HS-5 (cell line): Measurements from ENCODE around the gene OTOG.

Experiments used
- DNase-seq: peaks from one replicate; pipeline ENCODE4 v3.0.0-alpha.2; 2012; ENCODE audit warnings: low read depth

The OTOG gene

DNA sequence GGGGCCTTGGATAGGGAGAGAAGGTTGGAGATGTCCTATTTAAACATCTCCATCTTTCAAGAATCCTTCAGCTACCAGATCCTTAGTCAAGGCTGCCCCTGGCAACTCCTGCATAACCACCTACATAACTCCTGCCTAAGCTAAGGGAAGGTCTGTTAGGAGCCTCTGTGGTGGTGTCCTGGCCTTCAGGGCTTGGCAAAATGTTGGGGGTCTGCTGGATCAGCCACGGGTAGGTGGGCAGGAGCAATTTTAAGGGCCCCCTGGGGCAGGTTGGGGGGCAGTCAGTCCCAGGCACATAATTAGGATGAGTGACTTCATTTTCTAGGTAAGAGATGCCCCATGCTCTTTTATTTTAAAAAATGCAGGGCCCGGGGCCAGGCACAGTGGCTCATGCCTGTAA is 28.7 kb upstream of the OTOG start:
- DNase-seq: no peak

DNA sequence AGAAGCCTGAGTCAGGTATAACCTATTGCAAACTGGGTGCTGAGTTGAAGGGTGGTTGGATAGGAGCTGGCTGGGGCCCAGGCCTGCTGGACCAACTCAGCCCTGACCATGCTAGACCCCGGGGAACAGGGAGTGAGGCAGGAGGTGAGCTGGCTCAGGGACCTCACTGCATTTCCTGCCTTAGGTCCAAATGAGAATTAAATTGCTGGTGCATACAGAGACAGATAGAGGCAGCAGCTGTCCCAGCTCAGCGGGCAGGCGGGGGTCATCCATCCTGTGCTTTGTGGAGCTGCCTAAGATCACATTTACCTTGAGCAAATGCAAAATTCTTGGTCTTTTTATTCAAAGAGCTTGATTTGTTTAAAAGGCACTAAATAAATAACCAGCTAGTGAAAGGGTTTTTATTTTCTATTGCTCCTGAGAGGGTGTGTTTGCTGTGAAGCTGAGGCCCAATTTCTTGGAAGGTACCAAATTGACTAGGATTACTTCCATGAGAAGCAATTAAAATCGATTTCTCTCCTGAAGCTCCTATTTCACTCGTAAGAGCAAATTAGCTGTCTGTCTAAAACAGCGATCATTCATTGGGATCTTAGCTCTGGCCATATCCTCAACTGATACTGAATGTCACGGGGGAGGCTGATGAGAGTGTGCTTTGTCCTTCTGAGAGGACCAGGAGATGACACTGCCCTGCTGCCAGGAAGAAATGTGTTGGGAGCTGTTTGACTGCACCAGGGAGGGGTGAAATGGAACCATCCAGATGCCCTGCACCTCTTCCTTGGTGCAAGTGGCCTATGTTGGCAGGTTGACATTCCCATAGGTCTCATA is 27.8 kb upstream of the OTOG start:
- DNase-seq: no peak

DNA sequence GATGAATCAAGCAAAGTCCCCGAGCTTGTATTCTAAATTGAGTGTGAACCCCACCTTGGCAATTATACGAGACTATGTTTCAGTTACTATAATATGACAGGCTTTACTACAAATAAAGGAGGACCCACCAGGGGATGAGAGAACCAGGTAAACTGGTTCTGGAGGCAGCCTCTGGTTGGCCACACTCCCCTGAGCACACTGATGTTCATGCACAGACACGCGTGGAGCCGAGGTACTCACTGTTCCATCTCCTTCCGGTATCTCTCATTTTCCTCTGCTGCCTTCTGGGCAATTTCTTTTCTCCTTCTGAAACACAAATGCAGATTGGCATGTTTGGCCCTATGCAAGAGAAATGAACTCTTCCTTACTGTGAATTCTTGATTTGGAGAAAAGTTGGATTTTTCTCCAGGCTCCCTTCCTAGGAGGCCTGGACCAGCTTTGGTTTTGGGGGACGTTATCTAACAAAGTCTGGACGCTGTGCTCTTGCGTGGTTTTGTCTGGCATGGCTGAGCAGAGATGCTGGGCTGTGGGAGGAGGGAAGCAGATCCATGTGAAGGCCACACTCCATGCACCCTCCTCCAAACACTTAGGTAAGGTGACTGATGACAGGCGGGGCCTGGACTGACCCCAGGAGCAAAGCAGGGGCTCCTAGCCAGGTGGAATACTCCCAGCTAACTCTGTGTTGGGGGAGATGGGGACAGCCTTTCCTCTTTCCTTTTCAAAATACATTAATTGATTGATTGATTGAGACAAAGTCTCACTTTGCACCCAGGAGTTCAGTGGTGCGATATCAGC is 25.8 kb upstream of the OTOG start:
- no peak for DNase-seq

DNA sequence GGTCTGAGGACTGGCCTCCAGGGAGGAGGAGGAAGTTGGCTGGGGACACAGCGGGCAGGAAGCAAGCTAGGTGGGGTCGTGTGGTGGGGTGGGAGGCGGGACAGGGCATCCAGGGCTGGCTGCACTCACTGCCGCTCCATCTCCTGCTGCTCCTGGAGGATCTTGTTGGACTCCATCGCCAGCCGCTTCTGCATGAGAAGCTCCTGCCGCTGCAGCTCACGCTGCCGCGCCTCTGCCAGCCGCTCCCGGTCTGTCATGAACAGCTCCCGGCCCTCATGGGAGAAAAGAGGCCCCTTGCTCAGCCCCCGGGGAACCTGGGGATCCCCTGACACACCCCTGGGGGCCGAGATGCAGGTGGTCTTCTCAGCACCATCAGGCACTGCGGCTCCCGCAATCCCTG is 24.4 kb upstream of the OTOG start:
- no peak for DNase-seq

DNA sequence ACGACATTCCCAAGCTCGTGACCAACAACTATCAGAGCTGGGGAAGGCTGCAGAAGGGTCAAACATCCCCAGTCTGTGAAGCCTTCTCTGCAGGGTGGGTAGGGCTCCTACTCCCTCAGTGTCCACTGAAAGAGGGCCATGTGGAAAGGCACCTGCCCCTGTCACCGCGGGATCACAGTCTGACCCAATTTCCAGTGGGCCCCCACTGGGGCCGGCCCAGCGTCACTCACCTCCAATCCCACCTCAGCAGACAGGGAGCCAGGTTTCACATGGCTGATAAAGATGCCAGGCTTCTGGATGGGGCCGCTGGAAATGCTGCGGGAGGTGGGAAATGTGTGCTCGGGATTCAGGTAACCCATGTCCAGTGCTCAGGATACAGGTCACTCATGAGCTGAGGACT is 22.8 kb upstream of the OTOG start:
- DNase-seq: no peak

DNA sequence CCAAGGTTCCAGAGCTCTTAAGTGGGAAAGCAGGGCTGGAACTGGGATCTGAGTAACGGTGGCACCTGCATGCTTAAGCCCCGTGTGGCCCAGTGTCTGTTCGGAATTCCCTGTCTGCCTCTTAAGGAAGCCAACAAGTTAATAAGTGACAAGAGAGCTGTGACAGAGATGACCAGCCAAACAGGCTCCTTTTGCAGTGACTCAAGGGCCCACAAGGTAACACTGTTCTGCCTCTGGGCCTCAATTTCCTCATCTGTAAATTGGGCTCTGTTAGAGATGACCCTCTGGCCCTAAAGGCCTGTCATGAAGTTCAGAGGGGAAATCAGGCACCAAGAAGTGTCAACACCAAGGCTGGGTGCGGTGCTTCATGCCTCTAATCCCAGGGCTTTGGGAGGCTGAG is 21.5 kb upstream of the OTOG start:
- DNase-seq: no peak

DNA sequence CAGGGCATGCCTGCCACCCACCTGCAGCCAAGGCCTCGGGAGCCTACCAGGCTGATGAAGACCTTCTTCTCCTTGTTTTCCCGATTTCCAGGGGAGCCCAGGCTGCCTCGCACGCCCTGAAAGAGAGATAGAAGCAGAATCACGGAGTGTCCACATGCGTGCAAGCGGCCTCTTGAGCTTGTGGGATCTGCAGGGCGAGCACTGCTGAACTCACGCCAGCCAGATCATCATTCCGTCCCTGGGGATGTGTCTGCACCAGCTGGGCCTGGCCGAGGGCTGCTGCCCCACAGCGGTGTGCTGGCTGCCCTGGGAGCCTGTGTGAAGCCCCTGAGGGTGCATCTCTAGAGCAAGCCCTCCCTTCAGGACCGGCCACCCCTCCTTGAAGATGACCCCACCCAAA is 20.7 kb upstream of the OTOG start:
- no peak for DNase-seq

DNA sequence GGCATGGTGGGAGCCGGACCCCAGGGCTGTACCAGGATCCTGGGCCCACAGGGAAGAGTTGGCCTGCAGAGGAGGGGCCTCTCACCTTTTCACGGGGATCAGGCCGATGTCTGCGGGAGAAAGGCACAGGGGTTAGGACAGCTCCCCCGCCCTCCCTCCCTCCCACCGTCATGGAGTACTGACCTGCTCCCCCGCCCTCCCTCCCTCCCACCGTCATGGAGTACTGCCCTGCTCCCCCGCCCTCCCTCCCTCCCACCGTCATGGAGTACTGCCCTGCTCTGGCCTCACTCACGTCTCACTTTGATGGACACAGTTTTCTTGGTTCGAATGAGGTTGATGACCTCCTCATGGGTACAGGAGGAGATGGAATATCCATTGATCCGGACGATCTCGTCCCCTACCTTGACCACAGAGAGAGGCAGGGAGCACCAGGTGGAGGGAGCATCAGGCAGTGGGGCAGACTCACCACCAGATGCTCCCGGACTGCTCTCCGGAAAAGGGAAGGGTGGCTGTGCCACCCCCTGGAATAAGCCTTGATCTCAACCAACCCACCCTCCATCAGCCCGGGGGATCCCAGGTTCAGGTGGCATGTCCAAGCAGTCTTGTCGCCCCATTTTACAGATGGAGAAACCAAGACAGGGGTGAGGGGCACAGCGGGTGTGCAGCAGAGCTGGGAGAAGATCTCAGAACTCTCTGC is 20.0 kb upstream of the OTOG start:
- DNase-seq: no peak

DNA sequence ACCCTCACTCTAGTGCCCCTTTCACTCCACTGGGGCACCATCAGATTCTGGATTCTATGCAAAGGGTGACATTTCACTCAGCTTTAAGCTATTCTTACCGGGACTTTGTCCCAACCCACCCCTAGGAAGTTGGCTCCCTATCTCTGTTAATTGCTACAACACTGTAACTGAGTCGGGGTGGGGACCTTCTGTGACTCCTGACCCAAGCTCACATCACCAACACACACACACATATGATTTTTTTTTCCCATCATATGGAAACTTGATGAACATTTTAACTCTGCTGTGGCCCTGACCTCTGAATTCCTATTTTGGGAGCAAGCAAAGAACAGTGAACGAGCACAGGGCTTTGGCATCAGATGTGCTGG is 19.4 kb upstream of the OTOG start:
- no peak for DNase-seq

DNA sequence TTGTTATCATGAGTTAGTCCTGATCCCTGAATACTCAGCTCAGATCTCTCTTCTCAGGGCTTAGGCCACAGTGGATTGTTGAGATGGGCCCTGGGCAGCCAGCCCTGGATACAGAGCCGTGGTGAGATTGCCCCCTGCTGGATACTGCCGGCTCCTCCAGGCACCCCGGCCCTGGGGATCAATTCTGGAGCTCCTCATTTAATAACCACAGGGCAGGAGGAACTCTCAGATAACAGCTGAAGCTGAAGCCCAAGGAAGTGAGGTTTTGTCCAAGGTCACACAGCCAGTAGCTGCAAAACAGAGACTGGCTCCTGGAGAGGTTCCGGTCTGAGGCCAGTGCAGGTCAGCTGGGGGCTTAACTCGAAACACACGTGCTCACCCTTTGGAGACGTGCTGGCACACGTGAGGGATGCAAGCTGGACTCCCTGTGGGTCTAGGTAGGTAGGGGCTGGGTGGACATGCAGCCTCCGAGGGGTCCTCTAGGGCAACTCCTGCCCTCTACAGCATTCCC is 18.8 kb upstream of the OTOG start:
- DNase-seq: no peak

DNA sequence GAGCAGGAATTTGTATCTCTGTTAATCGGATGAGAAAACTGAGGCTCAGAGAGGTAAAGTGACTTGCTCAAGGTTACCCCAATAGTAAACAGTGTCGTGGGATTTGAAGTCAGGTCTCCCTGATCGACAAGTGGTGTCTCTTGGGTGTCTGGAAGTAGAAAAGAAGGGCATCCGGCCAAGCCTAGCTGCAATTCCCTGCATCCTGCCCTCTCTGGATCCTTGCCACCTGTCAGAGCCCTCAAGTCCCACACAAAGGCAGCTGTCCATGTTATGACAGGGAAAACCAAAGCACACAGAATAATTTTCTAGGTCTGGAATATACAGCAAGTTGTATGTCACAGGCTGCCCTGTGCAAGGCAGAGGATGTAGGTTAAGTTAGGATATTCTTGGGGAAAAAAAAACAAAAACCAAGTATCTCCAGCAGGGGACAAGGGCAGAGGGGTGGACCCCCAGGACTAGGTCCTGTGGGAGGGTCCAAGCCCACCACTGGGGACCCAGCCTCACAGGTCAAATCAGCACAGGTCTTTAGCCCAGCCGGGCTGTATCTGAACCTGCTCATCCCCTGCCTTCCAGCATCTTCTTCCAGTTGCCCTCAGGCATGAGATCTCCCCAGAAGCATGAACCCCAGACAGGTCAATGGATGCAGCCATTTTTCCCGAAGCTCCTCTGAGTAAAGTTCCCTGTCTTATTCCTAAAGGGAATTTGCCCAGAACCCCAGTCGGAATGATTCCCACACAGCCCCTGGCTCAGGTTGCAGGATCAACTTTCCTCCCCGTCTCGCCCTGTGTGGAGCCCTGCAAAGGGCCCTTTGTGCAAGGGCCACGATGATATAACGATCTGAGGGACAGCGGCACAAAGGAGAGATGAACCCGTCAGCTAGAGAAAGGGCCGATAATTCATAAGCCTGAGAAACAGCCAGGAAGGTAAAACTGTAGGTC is 17.9 kb upstream of the OTOG start:
- DNase-seq: no peak

DNA sequence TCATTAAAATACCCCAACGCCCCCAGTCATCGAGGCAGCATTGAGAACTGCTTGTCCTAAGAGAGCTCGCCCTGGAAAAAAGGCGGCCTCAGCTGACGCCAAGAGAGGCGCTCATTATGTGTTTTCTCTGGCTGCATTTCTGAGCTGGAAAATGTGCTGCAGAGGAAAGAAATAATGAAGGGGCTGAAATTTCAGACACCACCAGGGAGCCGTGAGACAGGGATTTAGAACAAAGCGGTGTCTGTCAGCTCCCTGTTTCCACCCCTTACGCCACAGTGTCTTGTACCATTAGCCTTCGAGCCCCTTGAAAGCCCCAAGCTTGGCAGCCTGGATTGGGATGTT is 17.2 kb upstream of the OTOG start:
- DNase-seq: no peak

DNA sequence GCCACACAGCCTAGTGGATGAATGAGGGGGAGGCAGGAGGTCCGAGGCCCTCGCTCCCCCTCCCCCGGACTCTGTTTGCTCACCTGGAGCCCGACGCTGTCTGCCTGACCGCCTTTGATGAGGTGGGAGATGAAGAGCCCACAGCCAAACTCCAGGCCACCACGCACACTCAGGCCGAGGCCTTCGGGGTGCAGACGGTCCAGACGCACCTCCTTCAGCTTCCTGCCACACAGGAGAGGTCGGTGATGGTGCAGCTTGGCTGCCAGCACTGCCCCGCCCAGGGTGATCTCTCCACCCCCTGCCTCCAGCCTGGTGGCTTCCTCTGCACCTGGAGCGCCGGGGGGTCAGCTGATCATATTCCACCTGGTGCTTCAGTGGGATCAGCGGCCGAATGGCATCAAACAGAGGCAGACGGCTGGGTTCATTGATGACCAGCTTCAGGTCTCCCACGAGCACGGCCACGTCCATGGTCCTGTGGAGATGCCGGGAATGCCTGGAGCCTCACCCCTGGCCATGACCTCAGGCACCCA is 15.9 kb upstream of the OTOG start:
- DNase-seq: no peak

DNA sequence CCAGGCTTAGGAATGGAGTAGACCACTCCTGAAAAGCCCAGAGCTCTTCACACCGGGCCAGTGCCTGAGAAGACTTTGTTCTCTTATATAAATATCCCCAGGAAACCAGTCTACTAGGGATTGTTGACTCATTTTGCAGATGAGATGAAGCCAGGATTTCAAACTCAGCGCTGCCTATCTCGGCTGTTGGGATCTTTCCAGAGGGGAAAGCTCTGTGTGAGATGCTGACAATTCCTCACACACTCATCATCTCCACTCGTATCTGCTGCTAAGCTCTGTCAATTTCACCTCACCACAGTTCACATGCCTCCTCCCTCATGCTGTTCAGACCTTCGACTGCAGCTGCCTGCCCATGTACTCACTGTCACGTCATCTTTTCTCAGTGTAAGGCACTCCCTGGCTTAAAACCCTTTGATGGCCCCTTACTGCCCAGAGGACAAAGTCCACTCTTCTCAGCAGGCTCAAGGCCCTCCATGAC is 15.4 kb upstream of the OTOG start:
- DNase-seq: no peak

DNA sequence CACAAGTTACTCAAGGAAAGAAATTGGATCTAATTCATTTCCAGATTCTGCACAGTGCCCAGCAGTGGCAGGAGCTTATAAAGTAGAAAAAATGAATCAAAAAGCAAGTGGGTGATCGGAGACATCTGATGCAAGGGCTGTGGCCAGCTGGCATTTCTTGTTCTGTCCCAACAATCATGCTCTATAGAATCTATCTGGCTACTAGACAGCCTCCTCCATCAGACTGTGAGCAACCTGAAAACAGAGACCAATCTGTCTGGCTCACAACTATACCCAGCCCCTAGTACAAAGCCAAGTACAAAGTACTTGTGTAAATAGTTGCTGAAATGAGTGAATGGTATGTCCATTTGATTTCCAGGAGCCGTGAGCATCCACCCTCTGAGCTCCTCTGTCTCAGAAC is 14.3 kb upstream of the OTOG start:
- DNase-seq: no peak

DNA sequence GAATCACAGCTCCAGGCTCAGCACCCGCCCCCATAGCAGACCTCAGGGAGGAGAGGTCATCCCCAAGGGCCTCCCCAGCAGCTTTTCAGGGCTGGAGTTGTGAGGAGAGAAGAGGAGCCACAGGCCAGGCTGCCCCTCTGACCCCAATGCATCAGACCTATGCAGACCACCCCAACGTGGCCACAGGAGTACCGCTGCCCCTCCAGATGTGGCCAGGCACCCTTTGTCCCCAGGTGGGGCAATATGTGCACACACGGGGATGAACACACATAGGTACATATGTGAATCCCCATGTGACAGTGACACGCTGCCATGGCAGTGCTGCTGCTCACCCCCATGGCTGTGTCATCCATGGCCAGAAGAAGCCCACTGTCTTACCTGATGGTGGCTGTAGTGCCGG is 13.7 kb upstream of the OTOG start:
- DNase-seq: no peak

DNA sequence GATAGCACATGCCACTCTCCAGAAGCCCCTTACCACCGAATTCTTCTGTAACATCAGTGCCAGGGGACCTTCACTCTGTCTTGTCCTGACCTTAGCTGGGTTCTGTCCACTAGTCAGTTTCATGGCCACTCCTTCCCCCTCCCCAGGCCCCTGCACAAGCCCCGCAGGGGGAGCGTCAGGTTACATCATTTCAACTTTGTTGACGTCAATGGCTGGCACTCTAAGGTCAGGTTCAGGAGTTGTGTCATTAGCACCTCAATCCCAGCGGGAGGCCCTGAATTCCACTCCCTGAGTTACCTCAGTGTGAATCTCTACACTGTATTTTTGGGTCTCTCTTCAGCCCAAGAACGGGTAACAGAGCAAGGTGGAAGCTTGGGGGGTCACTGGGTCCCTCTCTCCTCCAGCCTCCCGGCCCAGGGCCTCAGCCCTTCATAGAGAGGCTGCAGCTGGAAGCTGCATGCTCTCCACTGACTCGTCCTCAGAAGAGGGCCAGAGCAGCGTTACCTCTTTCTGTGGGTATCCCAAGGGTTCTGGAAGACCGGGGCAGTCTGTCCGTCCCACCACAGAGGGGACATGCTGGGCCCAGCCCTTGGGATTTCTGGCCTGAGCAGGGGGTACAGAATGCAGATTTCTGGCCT is 13.2 kb upstream of the OTOG start:
- no peak for DNase-seq

DNA sequence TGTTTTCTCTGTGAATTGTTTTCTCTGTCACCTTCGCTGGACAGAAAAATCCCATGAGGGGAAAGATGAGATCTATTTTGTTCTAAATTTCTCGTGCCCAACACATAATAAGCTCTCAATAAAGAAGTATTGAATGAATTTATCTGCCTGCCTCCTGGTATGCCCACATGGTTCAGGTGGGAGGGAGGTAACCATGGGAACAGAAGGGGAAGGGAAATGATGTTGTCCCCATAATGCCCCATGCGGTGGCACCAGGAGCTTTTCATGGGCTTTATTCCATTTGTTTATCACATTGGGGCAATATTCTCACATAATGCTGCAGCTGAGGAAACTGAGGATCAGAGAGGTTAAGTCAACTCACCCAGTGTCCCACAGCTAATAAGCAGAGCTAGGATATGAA is 11.6 kb upstream of the OTOG start:
- no peak for DNase-seq

DNA sequence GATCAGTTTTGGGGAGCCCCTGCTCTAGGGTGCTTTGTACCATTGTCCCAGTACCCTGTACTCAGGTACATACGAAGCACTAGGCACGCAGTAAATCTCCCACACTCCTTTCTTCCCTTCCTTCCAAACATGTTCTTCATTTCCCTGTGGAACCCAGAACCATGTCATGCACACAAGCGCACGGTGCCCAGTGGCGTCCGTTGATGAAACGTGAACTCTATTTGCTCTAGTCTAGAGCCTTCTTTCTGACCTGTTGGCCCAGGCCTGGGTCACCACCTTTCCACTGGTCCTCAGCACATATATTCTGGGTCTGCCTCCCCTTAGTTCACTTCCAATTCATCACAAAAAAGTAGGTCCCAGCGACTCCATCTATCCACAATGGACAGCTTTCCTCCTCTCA is 9.8 kb upstream of the OTOG start:
- no peak for DNase-seq

DNA sequence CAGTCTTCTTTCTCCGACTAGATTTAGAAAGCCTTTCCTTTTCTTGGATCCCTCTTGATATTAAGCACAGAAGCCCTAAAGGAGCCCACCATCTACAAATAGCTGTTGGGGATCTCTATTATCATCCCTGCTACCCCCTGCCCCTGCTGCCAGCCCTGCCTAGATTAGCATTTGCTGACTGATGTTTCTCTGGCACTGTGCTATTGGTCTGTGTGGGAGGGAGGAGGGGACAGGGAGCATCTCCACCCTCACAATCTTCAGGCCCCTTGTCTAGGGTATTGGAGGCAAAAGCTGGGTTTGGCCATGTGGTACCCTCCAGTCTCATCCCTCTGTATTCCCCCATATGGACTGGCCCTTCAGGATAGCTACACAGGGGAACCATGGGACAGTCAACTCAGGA is 9.0 kb upstream of the OTOG start:
- no peak for DNase-seq

DNA sequence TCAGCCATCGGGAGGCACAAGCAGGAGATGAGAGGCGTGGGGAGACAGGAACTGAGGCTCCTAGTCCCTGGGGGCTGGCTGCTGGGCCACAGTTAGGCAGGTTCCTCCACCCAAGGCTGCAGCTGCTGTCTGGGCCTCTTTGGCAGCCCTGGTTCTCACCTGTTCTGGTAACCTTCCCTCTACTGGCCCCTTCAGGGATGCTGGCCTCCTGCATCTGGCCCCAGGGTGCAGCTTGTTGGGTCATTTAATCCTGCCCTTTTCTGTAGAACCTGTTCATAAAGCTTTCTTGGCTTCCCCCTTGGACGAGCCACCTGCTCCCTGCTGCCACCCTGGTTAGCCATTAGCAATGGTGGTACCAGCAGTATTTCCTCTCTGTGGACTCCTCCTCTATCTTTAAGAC is 8.3 kb upstream of the OTOG start:
- DNase-seq: no peak
